Adrenal gland (tissue), 12 donors: ENCODE measurements around the gene DBNL. TPM values are rescaled to one million over a fixed set of nuclear protein-coding genes. Genes with fewer than 3 reads are reported as not detected.

Experiments
- DNase-seq, 7 donors: peaks; one replicate each; pipeline ENCODE4 v3.0.0-alpha.2; 2019 to 2020
- H3K27ac ChIP-seq, 5 donors: fragments of 200-600 bp; sonication (generic) in 4 of 5; 1 replicate in 3 of 5; 2 replicates in 2 of 5; pipeline versions ENCODE4 v1.5.1 to v1.8.0; 2016 to 2020; ENCODE audit warnings: mild to moderate bottlenecking in 1 of 5
- H3K27me3 ChIP-seq: fragments of 200-600 bp; 2 replicates; pipeline ENCODE4 v1.8.0; 2021
- H3K36me3 ChIP-seq, 2 donors: fragments of 200-600 bp; replicated peaks in 1 of 2; 1 replicate in 1 of 2; 2 replicates in 1 of 2; pipeline versions ENCODE4 v1.5.1 to v1.8.0; 2018 to 2022
- H3K4me1 ChIP-seq, 2 donors: fragments of 200-600 bp; replicated peaks in 1 of 2; 1 replicate in 1 of 2; 2 replicates in 1 of 2; pipeline versions ENCODE4 v1.5.1 to v1.8.0; 2018 to 2021
- H3K4me3 ChIP-seq, 4 donors: fragments of 200-600 bp; sonication (generic) in 3 of 4; one replicate each; pipeline ENCODE4 v1.5.1; 2016 to 2018
- H3K9me3 ChIP-seq, 3 donors: fragments of 200-600 bp; sonication (generic) in 1 of 3; replicated peaks in 1 of 3; 1 replicate in 2 of 3; 2 replicates in 1 of 3; pipeline versions ENCODE4 v1.5.1 to v1.8.0; 2016 to 2021
- POLR2A ChIP-seq, 2 donors: fragments of 450-650 bp; IDR thresholded peaks; one replicate each; pipeline ENCODE4 v1.6.1; 2017; ENCODE audit warnings: antibody characterized with exemption in 2 of 2, mild to moderate bottlenecking in 2 of 2, moderate library complexity in 1 of 2
- WGBS, 4 donors: extraction: QIAGEN DNeasy Blood & Tissue Kit in 2 of 4; methylation state at CpG; one replicate each; pipeline versions ENCODE4 v1.1.5 to v1.1.7; 2013 to 2017; 5-methylcytosine and 5-hydroxymethylcytosine counted together
- intact Hi-C, 2 donors: fragments of 100-400 bp; cut with DNase I; formaldehyde crosslinking; loops; one replicate each; pipeline versions ENCODE4 v1.14.1 to v1.15.0; 2022 to 2023
- polyA plus RNA-seq, 3 donors: library from polyadenylated mRNA; stranded (reverse); fragments of 200-250 nt in 2 of 3; fragments of 350-450 nt in 1 of 3; fragmentation: Illumina TruSeq in 1 of 3; extraction: RNeasy Lipid Tissue Mini Kit (QIAGEN cat#74804) in 1 of 3; gene quantifications; one replicate each; pipeline ENCODE4 v1.2.3, GENCODE V29; 2013 to 2014
- total RNA-seq, 9 donors: library from RNA; depleted of rRNA in 4 of 9; stranded (reverse); fragments of >200 nt in 4 of 9; fragments of 120-200 nt in 1 of 9; fragmentation: NEBNext Ultra II Directional in 1 of 9; extraction: Animal tissue kit (Norgen Biotek cat#: 25700) in 1 of 9; gene quantifications; one replicate each; pipeline versions ENCODE4 v1.1.0 to v1.2.4, GENCODE V29; 2013 to 2023
- TF ChIP-seq, protein P1 (sequence below), 6 experiments: fragments of 450-650 bp in 4 of 6; fragments of 200-600 bp in 2 of 6; sonication (generic) in 1 of 6; IDR thresholded peaks; 1 replicate in 5 of 6; 2 replicates in 1 of 6; pipeline versions ENCODE4 v1.5.1 to v1.8.0; 2016 to 2021; ENCODE audit warnings: antibody characterized with exemption in 6 of 6, mild to moderate bottlenecking in 2 of 6, moderate library complexity in 1 of 6
- donor health status: healthy with polysubstance abuse.
- donor health status: Bipolar disorder and iron deficiency.
- donor health status: DM: yes; HTN: yes; CAD: no.
- donor health status: DM: no; HTN: no; CAD: no.
- donor health status: DM: no; HTN: no; CAD: no.
- donor health status: DM: yes; HTN: yes; CAD: no.

Gene DBNL
- total and polyA plus RNA-seq, 12 donors: 46.2 to 145 (median 77.7) TPM

GRCh38 chr7:44102846-44103565 lies 58.5 kb downstream of the DBNL start:
- Histone ChIP-seq H3K4me3 (no peak overlapping the region), H3K36me3 (peaks cover 0 to 4% of the 10 kb centered on the region in 2 donors), H3K4me1 (no peaks in the 10 kb centered on the region), H3K9me3 (no peaks in the 10 kb centered on the region), H3K27ac (peak overlapping the region in 3 of 5 donors; percentile 14 to 93 (median 68)), H3K27me3 (no peaks in the 10 kb centered on the region)
- 78 to 88% (median 83%) methylated on average over 7 to 8 of the region's 8 CpGs for WGBS, 4 donors
- DNase-seq: no peak
- intact Hi-C loops: no loop called here
- TF ChIP-seq POLR2A (IDR thresholded peaks at IDR 0.05): no peak
- TF ChIP-seq, protein P1, sequence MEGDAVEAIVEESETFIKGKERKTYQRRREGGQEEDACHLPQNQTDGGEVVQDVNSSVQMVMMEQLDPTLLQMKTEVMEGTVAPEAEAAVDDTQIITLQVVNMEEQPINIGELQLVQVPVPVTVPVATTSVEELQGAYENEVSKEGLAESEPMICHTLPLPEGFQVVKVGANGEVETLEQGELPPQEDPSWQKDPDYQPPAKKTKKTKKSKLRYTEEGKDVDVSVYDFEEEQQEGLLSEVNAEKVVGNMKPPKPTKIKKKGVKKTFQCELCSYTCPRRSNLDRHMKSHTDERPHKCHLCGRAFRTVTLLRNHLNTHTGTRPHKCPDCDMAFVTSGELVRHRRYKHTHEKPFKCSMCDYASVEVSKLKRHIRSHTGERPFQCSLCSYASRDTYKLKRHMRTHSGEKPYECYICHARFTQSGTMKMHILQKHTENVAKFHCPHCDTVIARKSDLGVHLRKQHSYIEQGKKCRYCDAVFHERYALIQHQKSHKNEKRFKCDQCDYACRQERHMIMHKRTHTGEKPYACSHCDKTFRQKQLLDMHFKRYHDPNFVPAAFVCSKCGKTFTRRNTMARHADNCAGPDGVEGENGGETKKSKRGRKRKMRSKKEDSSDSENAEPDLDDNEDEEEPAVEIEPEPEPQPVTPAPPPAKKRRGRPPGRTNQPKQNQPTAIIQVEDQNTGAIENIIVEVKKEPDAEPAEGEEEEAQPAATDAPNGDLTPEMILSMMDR (IDR thresholded peaks at IDR 0.05): no peak

GRCh38 chr7:44103566-44103922 lies 59.0 kb downstream of the DBNL start:
- TF ChIP-seq POLR2A (IDR thresholded peaks at IDR 0.05): no peak
- TF ChIP-seq, protein P1 (IDR thresholded peaks at IDR 0.05): no peak
- Histone ChIP-seq H3K9me3 (no peaks in the 10 kb centered on the region), H3K27me3 (no peaks in the 10 kb centered on the region), H3K36me3 (peaks cover 0 to 4% of the 10 kb centered on the region in 2 donors), H3K4me3 (no peak overlapping the region), H3K4me1 (no peaks in the 10 kb centered on the region), H3K27ac (peak overlapping the region in 2 of 5 donors; percentile 68 to 93)
- WGBS, 4 donors: 68 to 83% (median 74%) methylated on average over 4 to 8 of the region's 8 CpGs
- intact Hi-C loops: no loop called here
- no peak for DNase-seq

GRCh38 chr7:44103923-44104859 lies 59.7 kb downstream of the DBNL start, which contains the start of gene AEBP1:
Gene AEBP1, plus strand, starts transcription at chr7:44104345. Its CDS starts 321 bp downstream, at chr7:44104666.
- no peaks in the 10 kb centered on the region for H3K4me1 ChIP-seq
- H3K27ac ChIP-seq: peak within 1 kb of the TSS in 4 of 5 donors; percentile 18 to 93 (median 70)
- DNase-seq: no peak
- peaks cover 0 to 4% of the 10 kb centered on the region in 2 donors for H3K36me3 ChIP-seq
- TF ChIP-seq, protein P1 (IDR thresholded peaks at IDR 0.05): no peak
- no peak for TF ChIP-seq POLR2A (IDR thresholded peaks at IDR 0.05)
- 4 to 6% (median 5%) methylated on average over 26 to 74 of the region's 87 CpGs; no CpG with 5 or more reads in 1 of the 4 donors for WGBS, 4 donors
- no peaks in the 10 kb centered on the region for H3K9me3 ChIP-seq
- intact Hi-C loops: no loop called here
- peak within 1 kb of the TSS in 1 of 4 donors; percentile 64 for H3K4me3 ChIP-seq
- H3K27me3 ChIP-seq: no peaks in the 10 kb centered on the region
